HepG2 (cell line): Measurements from ENCODE around the gene STARD6.

ENCODE experiments used
- CREB3 ChIP-seq: sonication (generic); formaldehyde crosslinking; IDR thresholded peaks from 2 replicates; pipeline ENCODE4 v1.5.0; 2020; ENCODE audit warnings: missing genetic modification reagents
- CTCF ChIP-seq: sonication (generic); formaldehyde crosslinking; IDR thresholded peaks from 2 replicates; pipeline ENCODE4 v1.5.0; 2020; ENCODE audit warnings: mild to moderate bottlenecking, missing genetic modification reagents, moderate library complexity
- DR1 ChIP-seq: sonication (generic); formaldehyde crosslinking; IDR thresholded peaks from 2 replicates; pipeline ENCODE4 v1.8.0; 2021; ENCODE audit warnings: mild to moderate bottlenecking, missing genetic modification reagents, inconsistent platforms
- GTF2F1 ChIP-seq: fragments of 150-350 bp; IDR thresholded peaks from 2 replicates; pipeline ENCODE4 v1.6.1; 2014; ENCODE audit warnings: low read length
- HCFC1 ChIP-seq: fragments of 150-350 bp; IDR thresholded peaks from 2 replicates; pipeline ENCODE4 v1.6.1; 2014; ENCODE audit warnings: low read depth, low read length
- PATZ1 ChIP-seq: sonication (generic); formaldehyde crosslinking; IDR thresholded peaks from 2 replicates; pipeline ENCODE4 v1.4.0; 2020; ENCODE audit warnings: missing genetic modification reagents
- PHB2 ChIP-seq: fragments of 450-650 bp; IDR thresholded peaks from 2 replicates; pipeline ENCODE4 v1.6.1; 2018; ENCODE audit not compliant: partially characterized antibody
- POLR2AphosphoS5 ChIP-seq: IDR thresholded peaks from 2 replicates; pipeline ENCODE4 v1.6.1; 2012; ENCODE audit warnings: low read depth, low read length
- SMAD3 ChIP-seq: sonication (generic); formaldehyde crosslinking; IDR thresholded peaks from 2 replicates; pipeline ENCODE4 v1.4.0; 2020; ENCODE audit warnings: missing genetic modification reagents
- SUZ12 ChIP-seq: fragments of 150-350 bp; IDR thresholded peaks from 2 replicates; pipeline ENCODE4 v1.6.1; 2014; ENCODE audit warnings: low read depth, low read length
- THAP7 ChIP-seq: sonication (generic); formaldehyde crosslinking; IDR thresholded peaks from 2 replicates; pipeline ENCODE4 v1.8.1; 2023; ENCODE audit warnings: mild to moderate bottlenecking, missing genetic modification reagents
- XBP1 ChIP-seq: sonication (generic); formaldehyde crosslinking; IDR thresholded peaks from 2 replicates; pipeline ENCODE4 v1.5.0; 2020; ENCODE audit warnings: missing genetic modification reagents
- ZNF263 ChIP-seq: sonication (generic); formaldehyde crosslinking; IDR thresholded peaks from 2 replicates; pipeline ENCODE4 v1.4.0; 2020; ENCODE audit warnings: missing genetic modification reagents

- TF ChIP-seq CTCF (CRISPR knock-in tag) (no peak), DR1 (CRISPR knock-in tag) (no peak), POLR2AphosphoS5 (no peak), SUZ12 (no peak), CREB3 (CRISPR knock-in tag) (no peak), HCFC1 (no peak), XBP1 (CRISPR knock-in tag) (no peak), GTF2F1 (no peak), PHB2 (no peak), SMAD3 (CRISPR knock-in tag) (no peak), ZNF263 (CRISPR knock-in tag) (no peak), THAP7 (no peak), PATZ1 (no peak)
Observed at GRCh38 chr18:54382076-54382475, 24.4 kb upstream of the STARD6 start.
